GM23248 (cell line): ENCODE data around the gene CMPK2.

Experiments
- EZH2 ChIP-seq: fragments of 200-600 bp; sonication (generic); IDR thresholded peaks from 2 replicates; pipeline ENCODE4 v1.6.1; 2018; ENCODE audit warnings: antibody characterized with exemption, mild to moderate bottlenecking; ENCODE audit not compliant: insufficient read depth, poor library complexity, severe bottlenecking
- EZH2phosphoT487 ChIP-seq: fragments of 200-600 bp; sonication (generic); IDR thresholded peaks from 2 replicates; pipeline ENCODE4 v1.6.1; 2018; ENCODE audit warnings: antibody characterized with exemption, moderate library complexity, mild to moderate bottlenecking, low read depth; ENCODE audit not compliant: insufficient read depth

- TF ChIP-seq EZH2 (no peak), EZH2phosphoT487 (no peak)
These were observed 773 bp downstream of the CMPK2 start for GRCh38 chr2:6864923-6865345.
